ENCODE results near the gene ATP5F1C. TPM values are rescaled to one million over a fixed set of nuclear protein-coding genes. Genes with fewer than 3 reads are reported as not detected.

The ATP5F1C gene
- total and polyA plus RNA-seq, 10 of the 15 experiments (the other 5 are each of a cell fraction or from before 2014, with no cell fraction given), result 307 to 978 (median 454) TPM

DNA sequence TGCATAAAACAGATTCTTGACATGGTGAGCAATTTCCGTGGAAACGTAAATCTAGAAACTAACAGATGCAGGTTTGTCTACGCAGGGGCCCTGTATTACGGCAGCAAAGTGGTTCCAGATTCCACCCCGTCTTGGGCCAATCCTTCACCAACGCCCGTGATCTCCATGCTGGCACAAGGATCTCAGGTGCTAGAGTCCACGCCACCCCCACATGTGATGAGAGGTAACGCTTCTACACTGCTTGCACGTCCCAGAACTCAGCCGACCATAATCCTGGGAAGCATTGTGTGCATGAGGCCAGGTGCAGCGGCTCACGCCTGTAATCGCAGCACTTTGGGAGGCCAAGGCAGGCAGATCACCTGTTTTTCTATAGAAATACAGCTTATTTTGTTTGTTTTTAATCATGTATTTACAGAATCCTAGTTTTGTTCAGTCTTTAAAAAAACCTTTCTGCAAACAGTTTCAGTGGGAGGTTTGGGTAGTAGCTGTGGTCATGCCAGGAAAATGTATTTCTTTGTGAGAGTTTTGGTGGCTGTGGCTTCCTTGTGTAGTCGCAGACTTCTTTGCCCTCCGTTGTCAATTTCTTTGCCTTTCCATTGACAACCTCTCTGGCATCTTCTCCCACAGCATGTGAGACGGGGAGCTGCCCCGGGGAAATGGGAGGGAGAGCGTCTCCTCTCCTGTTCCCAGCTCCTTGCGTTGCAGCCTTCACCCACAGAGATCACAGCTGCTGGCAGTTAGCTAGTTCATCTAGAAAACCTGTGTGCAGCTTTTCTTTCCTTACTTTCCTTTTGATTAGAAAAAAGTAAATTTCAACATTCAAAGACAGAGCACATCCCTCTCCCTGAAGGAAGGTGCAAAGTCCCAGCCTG, 49.2 kb upstream of the ATP5F1C start:
- 84% methylated on average over 20 of the region's 20 CpGs for WGBS (ENCODE audit: insufficient coverage, insufficient replicate concordance, low lambda C conversion rate, missing lambda C conversion rate)
- RAD21 ChIA-PET (ENCODE audit: unreplicated experiment), result no interaction called here
- FAIRE-seq (no peak), ATAC-seq (no peak), DNase-seq (ENCODE audit: low read depth, low spot score) (no peak)
- Histone ChIP-seq H3K27ac (ENCODE audit: control insufficient read depth, insufficient read depth) (no peak overlapping the region), H3K4me3 (no peak overlapping the region), H3K79me2 (ENCODE audit: control insufficient read depth, insufficient read depth, low read length) (no peaks in the 10 kb centered on the region), H3K4me1 (ENCODE audit: control insufficient read depth, insufficient read depth, low read length) (no peaks in the 10 kb centered on the region), H3K9me3 (replicated peaks; ENCODE audit: control insufficient read depth, insufficient read depth, low read length) (no peaks in the 10 kb centered on the region), H3K36me3 (ENCODE audit: control insufficient read depth in 2 of 2, insufficient read depth in 2 of 2, low read length in 1 of 2) (no peaks in the 10 kb centered on the region), H3K27me3 (replicated peaks in 1 of 2; ENCODE audit: control insufficient read depth in 2 of 2, insufficient read depth in 2 of 2, low read length in 1 of 2) (no peaks in the 10 kb centered on the region), H3K4me2 (ENCODE audit: control insufficient read depth, insufficient read depth) (no peak overlapping the region), H2AFZ (ENCODE audit: control insufficient read depth, low read depth, low read length) (no peak overlapping the region), H3K9ac (ENCODE audit: control insufficient read depth, insufficient read depth, low read length) (no peak overlapping the region), H4K20me1 (ENCODE audit: control insufficient read depth, insufficient read depth) (no peaks in the 10 kb centered on the region)
- in situ Hi-C loops (cut with MboI) (no loop called here), intact Hi-C loops (cut with micrococcal nuclease; ENCODE audit: unreplicated experiment) (no loop called here)
- CTCF ChIA-PET, result interaction anchor here (0.8 kb wide), 1 partner anchor 12 kb away, joined by 5 read pairs; no protein-coding TSS in a partner anchor
- SMC1A ChIA-PET (ENCODE audit: uncharacterized antibody, unreplicated experiment), result interaction anchor here (0.6 kb wide), 1 partner anchor 146 kb away, joined by 3 read pairs; no protein-coding TSS in a partner anchor
- POLR2A ChIA-PET, result interaction anchor here (0.6 kb wide), 1 partner anchor 178 kb away, joined by 4 read pairs; no protein-coding TSS in a partner anchor
- no TSS peak for BruUV-seq (replicated peaks)
- TF ChIP-seq HDAC6 (IDR thresholded peaks at IDR 0.05; ENCODE audit: unreplicated experiment) (no peak), PAX5 (IDR thresholded peaks at IDR 0.05; ENCODE audit: borderline replicate concordance, low read depth, low read length) (no peak), FOXK2 (IDR thresholded peaks at IDR 0.05) (no peak), BMI1 (IDR thresholded peaks at IDR 0.05; ENCODE audit: borderline replicate concordance) (no peak), ZNF384 (IDR thresholded peaks at IDR 0.05; ENCODE audit: borderline replicate concordance, low read depth, low read length) (no peak), RELA (IDR thresholded peaks at IDR 0.05; ENCODE audit: borderline replicate concordance, partially characterized antibody) (no peak)
- TF ChIP-seq, protein P1, sequence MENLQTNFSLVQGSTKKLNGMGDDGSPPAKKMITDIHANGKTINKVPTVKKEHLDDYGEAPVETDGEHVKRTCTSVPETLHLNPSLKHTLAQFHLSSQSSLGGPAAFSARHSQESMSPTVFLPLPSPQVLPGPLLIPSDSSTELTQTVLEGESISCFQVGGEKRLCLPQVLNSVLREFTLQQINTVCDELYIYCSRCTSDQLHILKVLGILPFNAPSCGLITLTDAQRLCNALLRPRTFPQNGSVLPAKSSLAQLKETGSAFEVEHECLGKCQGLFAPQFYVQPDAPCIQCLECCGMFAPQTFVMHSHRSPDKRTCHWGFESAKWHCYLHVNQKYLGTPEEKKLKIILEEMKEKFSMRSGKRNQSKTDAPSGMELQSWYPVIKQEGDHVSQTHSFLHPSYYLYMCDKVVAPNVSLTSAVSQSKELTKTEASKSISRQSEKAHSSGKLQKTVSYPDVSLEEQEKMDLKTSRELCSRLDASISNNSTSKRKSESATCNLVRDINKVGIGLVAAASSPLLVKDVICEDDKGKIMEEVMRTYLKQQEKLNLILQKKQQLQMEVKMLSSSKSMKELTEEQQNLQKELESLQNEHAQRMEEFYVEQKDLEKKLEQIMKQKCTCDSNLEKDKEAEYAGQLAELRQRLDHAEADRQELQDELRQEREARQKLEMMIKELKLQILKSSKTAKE (IDR thresholded peaks at IDR 0.05; ENCODE audit: low read depth, poor library complexity, severe bottlenecking), result no peak
- TF ChIP-seq, protein P2, sequence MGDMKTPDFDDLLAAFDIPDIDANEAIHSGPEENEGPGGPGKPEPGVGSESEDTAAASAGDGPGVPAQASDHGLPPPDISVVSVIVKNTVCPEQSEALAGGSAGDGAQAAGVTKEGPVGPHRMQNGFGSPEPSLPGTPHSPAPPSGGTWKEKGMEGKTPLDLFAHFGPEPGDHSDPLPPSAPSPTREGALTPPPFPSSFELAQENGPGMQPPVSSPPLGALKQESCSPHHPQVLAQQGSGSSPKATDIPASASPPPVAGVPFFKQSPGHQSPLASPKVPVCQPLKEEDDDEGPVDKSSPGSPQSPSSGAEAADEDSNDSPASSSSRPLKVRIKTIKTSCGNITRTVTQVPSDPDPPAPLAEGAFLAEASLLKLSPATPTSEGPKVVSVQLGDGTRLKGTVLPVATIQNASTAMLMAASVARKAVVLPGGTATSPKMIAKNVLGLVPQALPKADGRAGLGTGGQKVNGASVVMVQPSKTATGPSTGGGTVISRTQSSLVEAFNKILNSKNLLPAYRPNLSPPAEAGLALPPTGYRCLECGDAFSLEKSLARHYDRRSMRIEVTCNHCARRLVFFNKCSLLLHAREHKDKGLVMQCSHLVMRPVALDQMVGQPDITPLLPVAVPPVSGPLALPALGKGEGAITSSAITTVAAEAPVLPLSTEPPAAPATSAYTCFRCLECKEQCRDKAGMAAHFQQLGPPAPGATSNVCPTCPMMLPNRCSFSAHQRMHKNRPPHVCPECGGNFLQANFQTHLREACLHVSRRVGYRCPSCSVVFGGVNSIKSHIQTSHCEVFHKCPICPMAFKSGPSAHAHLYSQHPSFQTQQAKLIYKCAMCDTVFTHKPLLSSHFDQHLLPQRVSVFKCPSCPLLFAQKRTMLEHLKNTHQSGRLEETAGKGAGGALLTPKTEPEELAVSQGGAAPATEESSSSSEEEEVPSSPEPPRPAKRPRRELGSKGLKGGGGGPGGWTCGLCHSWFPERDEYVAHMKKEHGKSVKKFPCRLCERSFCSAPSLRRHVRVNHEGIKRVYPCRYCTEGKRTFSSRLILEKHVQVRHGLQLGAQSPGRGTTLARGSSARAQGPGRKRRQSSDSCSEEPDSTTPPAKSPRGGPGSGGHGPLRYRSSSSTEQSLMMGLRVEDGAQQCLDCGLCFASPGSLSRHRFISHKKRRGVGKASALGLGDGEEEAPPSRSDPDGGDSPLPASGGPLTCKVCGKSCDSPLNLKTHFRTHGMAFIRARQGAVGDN (IDR thresholded peaks at IDR 0.05), result no peak
- TF ChIP-seq, protein P3, sequence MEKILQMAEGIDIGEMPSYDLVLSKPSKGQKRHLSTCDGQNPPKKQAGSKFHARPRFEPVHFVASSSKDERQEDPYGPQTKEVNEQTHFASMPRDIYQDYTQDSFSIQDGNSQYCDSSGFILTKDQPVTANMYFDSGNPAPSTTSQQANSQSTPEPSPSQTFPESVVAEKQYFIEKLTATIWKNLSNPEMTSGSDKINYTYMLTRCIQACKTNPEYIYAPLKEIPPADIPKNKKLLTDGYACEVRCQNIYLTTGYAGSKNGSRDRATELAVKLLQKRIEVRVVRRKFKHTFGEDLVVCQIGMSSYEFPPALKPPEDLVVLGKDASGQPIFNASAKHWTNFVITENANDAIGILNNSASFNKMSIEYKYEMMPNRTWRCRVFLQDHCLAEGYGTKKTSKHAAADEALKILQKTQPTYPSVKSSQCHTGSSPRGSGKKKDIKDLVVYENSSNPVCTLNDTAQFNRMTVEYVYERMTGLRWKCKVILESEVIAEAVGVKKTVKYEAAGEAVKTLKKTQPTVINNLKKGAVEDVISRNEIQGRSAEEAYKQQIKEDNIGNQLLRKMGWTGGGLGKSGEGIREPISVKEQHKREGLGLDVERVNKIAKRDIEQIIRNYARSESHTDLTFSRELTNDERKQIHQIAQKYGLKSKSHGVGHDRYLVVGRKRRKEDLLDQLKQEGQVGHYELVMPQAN (conservative IDR thresholded peaks at IDR 0.05), result no peak
- TF ChIP-seq, protein P4, sequence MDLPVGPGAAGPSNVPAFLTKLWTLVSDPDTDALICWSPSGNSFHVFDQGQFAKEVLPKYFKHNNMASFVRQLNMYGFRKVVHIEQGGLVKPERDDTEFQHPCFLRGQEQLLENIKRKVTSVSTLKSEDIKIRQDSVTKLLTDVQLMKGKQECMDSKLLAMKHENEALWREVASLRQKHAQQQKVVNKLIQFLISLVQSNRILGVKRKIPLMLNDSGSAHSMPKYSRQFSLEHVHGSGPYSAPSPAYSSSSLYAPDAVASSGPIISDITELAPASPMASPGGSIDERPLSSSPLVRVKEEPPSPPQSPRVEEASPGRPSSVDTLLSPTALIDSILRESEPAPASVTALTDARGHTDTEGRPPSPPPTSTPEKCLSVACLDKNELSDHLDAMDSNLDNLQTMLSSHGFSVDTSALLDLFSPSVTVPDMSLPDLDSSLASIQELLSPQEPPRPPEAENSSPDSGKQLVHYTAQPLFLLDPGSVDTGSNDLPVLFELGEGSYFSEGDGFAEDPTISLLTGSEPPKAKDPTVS (IDR thresholded peaks at IDR 0.05; ENCODE audit: low read depth, low read length), result no peak
